ENCODE measurements around the gene KIF26B.
A peak's percentile ranks its signal among the peaks of the same experiment; 100 is the strongest.
"Not testable (repeated sequence)": the region's sequence is repeated elsewhere in the genome, so short reads cannot be mapped to it uniquely, and the experiment has no call there.

KIF26B gene

DNA sequence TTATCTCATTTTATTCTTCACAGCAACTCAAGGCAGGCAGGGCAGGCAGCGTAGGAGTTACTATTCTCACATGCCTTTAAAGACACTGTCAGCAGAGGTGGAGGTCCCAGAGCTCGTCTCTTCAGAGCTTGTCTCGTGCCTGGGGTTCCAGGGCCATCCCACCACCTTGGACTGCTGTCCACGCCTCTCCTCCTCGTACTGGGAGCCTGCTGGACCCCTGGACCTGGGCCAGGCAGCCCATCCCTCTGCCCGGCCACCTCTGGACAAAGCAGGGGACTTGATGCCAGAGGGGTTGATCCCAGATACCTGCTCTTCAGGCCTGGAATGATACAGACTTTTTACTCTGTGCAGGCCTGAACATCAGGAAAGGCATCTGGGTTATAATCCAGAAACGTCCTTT, 546.8 kb downstream of the KIF26B start:
- DNase-seq (ENCODE audit: low spot score) = no peak

DNA sequence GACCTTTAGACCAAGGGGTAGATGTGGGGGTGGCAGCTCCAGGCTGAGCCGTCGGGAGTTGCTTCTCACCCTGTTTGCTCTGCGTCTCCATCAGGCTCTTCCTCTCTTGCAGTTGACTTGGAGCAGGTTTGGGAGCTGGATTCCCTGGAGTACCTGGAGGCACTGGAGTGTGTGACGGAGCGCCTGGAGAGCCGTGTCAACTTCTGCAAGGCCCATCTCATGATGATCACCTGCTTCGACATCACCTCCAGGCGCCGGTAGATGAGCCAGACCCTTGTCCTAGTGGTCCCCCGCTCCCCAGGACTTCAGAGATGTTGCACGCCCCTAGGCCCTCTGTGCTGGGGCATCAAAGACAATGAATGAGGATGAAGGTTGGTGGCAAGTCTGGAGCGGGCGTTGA, 547.6 kb downstream of the KIF26B start:
- no peak for DNase-seq (ENCODE audit: low spot score)

DNA sequence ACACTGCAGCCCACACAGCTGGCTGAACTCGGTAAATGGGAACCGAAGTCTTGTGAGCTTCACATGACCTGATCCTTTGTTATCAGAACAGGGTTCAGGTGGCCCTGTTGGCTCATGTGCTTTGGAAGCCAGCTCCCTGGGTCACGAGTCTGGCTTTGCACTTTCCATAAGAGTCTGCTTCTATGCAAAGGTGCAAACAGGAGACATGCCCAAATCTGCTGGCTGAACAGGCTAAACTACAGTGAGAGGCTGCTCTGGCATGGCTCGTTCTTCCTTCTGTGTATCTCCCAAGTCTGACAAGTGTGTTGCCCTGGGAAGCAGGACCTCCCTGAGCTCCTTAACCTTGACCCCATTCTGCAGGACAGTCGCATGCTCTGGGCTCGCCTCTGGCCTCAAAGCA, 549.6 kb downstream of the KIF26B start:
- no peak for DNase-seq (ENCODE audit: low spot score)

DNA sequence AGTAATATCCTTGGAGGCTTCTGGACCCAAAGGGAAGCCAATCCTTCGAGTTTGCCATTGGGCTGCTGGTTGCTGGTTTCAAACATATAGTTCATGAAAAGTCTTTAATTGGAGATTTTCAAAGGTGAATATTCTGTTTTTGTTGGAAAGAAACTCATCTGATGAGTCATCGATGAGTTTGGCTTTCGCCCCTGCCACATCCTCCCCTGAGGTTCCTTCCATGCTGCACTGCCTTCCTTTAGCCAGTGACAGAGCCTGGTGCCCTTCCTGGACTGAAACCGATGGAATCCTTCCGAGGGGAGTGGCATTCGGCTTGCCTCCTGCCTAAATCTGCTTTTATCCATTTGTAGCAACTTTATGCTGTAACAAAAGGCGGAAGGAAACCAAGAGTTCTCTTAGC, 550.0 kb downstream of the KIF26B start:
- peak; percentile 48 for DNase-seq (ENCODE audit: low spot score)

DNA sequence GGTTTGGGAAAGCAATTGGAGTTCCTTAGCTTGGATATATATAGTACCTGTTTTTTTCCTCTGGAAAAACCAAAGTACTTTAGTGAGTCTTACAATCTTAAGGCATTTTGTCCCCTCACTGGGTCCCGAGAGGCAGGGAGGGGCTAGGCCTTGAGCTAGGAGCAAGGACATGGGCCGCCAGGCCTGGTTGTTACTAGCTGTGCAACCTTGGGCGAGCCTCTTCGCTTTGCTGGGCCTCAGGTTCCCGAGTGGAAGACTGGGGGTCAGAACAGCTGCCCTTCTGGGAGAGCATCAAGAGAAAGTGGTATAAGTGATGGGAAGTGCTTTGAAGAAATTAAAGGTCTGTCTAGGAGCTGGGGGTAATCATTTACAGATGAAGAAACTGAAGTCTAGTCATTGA, 553.2 kb downstream of the KIF26B start:
- DNase-seq (ENCODE audit: low spot score) = no peak

DNA sequence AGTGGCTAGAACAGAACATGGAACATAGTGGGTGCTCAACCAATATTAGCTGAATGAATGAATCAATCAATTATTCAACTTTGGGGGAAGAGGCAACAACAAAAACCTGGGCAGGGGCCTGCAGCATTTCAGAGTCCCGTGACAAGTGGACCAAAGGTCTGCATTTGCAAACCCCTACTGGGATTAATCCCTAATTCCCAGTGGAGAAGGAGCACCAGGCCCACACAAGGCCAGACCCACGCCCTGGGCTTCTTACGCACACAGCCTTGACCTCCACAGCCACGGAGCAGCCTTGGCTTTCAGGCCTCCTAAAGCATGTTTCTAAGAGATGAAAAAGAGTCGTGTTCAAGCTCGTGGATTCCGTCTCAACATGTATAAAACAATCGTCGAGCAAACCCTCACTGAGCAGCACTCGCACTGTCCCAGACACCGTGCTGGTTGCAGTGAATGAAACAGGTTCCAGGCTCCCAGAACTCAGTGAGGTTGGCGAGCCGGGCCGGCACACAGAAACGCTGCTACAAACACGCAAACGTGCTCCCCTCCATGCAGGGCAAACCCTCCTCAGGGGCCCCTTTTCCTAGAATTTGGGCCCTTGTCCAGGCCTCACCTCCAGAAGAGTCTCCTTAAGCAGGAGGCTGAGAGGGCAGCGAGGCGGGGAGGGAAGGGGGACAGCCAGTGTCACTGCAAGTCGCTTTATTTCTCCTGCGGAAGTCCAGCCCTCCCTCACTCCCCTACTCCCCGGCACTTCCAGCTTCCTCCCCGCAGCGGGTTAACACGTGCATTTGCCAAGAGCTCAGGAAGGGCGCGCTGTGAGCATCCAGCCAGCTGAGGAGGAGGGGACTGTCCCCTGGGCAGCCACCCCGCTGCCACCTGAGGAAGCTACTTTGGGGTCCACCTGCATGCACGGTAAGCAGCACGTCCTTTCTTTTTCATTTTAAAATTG, 556.4 kb downstream of the KIF26B start:
- no peak for DNase-seq (ENCODE audit: low spot score)

DNA sequence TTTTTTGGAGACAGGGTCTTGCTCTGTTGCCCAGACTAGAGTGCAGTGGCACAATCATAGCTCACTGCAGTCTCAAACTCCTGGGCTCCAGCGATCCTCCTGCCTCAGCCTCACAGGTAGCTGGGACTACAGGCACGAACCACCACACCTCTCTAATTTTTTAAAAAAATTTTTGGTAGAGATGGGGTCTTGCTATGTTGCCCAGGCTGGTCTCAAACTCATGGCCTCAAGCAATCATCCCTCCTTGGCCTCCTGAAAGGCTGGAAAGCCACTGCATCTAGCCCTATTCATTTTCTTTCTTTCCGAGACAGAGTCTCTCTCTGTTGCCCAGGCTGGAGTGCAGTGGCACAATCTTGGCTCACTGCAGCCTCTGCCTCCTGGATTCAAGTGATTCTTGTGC, 559.2 kb downstream of the KIF26B start:
- DNase-seq (ENCODE audit: low spot score) = not testable (repeated sequence)

DNA sequence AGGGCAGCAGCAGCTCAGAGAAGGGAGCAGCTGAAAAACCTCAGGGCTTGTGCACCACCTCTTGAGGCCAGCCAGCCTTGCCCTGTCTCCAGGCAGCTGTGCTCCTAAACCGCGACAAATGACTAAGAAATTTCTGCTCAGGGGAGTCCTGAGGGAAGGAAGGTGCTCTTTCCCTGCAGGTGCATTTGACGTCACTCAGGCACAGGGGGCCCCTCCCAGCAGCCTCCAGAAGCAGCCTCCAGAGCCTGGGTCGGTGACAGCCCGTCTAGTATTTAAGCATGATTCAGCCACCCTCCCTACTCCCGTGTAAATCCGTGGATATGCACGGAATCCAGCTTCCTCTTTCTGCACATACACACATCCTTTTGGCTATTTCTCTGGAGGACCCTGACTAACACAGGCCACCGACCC, 560.5 kb downstream of the KIF26B start:
- peak; percentile 20 for DNase-seq (ENCODE audit: low spot score)

DNA sequence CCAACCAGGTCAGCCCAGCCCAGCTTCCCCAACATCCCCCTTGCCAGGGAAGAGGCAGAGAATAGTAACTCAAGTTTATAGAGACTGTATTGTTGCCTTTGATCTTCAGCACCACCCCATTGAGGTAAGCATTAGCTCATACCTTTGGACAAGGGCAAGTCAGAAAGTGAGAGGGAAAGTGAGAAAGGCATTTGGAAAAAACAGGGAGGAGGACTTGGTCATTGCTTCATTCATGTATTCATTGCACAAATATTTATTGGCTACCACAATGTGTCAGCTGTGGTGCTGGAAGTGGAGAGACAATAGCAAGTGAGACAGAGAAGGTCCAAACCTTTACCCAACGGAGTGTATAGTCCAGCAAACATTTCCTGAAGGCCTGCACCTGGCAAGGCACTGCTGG, 561.2 kb downstream of the KIF26B start:
- DNase-seq (ENCODE audit: low spot score) = peak; percentile 71

DNA sequence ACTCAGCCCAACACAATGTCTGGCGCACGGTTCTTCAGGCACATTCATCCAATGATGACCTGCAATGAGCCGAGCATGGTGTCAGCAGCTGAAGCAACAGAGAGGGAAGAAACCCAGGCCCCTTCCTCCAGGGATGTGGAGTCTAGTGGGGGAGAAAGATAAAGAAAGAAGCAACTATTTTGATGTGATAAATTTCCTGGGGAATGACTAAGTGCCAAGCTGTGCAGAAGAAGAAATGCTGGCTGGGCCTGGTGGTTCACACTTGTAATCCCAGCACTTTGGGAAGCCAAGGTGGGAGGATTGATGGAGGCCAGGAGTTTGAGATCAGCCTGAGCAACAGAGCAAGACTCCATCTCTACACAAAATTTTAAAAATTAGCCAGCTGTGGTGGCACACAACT, 561.8 kb downstream of the KIF26B start:
- peak; percentile 1 for DNase-seq (ENCODE audit: low spot score)

DNA sequence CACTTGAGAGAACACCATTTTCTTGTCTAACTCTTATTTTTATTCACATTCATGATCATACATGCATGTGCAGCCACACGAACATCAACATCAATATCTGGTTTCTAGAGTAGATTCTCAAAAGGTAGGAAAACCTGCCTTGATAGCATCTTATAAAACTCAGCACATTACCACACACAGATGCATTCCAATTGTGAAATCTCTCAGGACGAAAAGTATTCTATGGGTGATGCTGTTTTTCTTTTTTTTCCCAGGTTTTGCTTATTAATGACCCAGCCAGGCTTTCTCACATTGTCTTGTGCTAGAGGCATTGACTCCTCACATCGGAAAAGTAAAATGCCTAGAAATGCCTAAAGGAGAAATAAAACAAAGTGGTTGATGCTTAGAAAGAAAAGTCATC, 562.8 kb downstream of the KIF26B start:
- DNase-seq (ENCODE audit: low spot score) = no peak

DNA sequence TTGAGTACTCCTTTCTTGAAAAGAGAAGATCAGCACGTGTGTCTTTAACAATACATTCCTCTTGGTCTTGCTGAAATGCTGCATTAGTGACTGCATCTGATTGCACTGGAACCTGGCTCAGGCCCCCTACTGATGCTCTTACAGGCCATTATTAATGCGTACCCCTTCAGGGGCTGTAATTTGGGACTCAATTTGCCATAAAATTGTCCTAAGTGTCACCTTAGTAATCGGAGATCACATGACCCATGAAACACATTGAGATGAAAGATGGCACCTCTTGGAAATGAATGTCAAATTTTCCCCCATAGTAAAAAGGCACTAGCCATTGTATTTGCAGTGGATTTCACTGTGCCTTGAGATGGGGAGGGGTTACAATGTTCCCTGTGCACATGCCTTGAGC, 563.3 kb downstream of the KIF26B start:
- DNase-seq (ENCODE audit: low spot score) = no peak

DNA sequence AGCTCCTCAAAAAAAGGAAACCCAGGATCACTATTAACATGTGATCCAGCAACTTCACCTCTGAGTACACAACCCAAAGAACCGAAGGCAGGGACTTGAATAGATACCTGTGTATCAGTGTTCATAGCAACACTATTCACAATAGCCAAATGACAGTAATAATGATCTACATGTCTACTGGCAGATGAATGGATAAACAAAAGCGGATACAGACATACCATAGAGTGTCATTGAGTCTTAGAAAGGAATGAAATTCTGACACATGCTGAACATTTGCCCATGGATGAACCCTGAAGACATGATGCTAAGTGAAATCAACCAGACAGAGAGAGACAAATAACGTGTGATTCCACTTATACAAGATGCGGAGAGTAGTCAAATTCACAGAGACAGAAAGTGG, 564.2 kb downstream of the KIF26B start:
- DNase-seq (ENCODE audit: low spot score) = peak; percentile 0

DNA sequence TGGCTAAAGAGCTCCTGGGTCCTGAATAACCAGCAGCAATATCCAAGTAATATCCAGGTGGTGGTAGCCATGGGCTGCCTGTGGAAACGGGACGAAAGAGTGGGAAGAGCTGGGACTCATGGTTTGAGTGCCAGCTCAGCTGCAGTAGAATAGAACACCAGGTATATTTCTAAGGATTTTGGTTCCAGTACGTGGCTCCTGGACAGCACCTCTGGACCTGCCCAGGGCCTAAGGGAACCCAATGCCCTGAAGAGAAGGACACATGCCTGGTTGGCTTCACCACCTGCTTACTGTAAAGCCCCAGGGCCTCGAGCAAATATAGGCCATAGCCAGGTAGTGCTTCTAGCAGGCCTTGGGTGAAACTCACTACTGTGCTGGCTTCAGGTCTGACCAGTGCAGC, 566.7 kb downstream of the KIF26B start:
- no peak for DNase-seq (ENCODE audit: low spot score)

DNA sequence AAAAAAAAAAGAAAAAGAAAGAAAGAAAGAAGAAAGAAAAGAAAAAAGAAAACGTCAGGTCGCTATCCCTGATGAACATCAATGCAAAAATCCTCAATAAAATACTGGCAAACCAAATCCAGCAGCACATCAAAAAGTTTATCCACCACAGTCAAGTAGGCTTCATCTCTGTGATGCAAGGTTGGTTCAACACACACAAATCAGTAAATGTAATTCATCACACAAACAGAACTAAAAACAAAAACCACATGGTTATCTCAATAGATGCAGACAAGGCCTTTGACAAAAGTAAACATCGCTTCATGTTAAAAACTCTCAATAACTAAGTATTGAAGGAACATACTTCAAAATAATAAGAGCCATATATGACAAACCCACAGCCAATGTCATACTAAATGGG, 573.2 kb downstream of the KIF26B start:
- DNase-seq (ENCODE audit: low spot score) = not testable (repeated sequence)

DNA sequence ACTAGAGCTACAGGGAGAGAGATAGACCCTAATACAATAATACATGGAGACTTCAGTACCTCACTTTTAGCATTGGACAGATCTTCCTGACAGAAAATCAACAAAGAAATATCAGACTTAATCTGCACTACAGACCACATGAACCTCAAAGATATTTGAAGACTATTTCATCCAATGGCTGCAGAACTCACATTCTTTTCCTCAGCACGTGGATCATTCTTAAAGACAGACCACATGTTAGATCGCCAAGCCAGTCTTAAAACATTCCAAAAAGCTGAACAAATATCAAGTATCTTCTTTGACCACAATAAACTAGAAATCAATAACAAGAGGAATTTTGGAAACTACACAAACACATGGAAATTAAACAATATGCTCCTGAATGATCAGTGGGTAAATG, 576.0 kb downstream of the KIF26B start:
- DNase-seq (ENCODE audit: low spot score) = no peak

DNA sequence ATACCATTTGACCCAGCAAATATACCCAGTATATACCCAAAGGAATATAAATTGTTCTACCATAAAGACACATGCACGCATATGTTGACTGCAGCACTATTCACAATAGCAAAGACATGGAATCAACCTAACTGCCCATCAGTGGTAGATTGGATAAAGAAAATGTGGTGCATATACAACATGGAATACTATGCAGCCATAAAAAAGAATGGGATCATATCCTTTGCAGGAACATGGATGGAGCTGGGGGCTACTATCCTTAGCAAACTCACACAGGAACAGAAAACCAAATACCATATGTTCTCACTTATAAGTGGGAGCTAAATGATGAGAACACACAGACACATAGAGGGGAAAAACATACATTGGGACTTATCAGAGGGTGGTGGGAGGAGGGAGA, 585.6 kb downstream of the KIF26B start:
- not testable (repeated sequence) for DNase-seq (ENCODE audit: low spot score)

DNA sequence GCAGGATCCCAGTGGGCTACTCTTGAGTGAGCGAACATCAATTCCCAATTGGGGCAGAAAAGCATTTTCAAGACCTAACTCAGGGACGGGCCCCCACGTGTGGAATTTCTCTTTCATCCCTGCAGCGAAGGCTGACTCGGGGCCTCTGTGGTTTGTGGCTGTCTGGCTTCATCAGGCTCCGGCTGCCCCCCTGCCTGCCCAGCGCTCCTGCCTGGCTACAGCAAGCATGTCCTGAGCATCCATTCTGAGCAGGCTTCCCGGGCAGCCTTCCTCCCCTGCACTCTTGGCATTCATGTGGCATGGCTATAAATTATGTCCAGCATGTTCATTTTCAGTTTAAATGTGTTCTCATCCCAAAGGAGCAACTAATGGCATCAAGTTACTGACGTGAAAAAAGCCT, 588.1 kb downstream of the KIF26B start:
- peak; percentile 38 for DNase-seq (ENCODE audit: low spot score)

DNA sequence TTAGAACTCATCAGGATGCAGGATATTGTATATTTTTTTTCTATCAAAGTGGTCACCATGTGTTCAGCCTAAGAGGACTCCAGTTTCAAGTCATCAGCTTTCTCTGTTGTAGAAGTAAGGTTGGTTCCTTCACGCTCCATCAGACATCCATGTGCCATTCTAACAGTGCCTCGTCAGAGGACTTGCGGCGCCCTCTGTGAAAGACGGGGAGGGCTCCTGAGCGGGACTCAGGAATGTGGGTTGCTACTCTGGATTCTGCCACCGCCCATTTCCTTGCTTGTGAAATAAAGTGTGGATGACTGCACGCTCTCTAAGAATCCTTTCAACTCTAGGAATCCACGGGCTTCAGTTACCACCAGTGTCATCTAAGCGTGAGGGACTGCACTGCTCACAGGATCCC, 593.5 kb downstream of the KIF26B start:
- DNase-seq (ENCODE audit: low spot score) = no peak

DNA sequence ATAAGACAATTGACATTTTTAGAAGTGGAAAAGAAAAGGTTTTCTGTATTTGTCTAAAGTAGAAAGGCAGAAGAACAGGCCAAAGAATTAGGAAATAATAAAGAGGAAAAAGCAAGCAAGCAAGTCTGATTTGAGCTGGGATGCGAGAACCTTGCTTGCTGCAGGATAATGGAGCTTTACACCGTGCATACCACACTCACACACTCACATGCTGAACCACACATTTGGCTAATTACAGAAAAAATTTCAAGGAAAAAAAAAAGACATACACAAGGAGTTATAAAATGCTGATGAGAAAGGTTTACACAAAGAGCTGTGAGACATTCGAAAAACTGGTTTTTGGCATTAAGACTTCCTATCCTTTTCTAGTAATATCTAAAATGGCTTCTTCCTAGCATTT, 593.9 kb downstream of the KIF26B start:
- no peak for DNase-seq (ENCODE audit: low spot score)

DNA sequence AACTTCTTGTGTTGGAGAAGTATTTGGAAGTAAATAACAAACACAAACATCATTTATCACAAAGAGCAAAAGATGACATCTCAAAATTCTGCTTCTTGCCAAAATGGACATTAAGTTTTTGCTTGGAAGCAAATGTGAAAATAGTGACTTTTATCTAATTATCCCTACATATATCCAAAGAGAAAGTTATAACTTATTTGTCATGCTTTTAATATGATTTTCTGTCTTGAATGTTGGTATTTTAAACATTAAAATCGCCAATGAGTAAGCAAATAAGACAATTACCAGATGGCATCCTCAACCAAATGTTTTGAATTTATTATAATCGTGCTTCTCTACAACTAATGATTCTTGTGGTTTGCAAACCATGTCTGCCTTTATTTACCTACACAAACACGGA, 594.3 kb downstream of the KIF26B start:
- DNase-seq (ENCODE audit: low spot score) = no peak

DNA sequence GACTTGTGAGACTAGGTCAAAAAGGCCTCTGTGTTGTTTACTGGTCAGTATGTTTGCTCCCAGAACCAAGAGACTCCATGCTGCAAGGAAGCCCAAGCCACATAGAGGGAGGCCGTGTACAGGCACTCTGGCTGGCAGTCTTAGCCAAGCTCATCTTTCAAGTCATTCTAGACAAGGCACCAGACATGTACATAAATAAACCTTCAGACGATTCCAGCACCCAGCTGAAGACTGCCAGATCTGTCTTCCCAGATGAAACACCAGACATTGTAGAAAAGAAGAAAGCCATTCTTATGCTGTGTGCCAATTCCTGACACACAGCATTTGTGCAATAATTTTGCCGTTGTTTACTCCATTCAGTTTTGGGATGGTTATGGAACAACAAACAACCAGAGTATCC, 595.5 kb downstream of the KIF26B start:
- no peak for DNase-seq (ENCODE audit: low spot score)

DNA sequence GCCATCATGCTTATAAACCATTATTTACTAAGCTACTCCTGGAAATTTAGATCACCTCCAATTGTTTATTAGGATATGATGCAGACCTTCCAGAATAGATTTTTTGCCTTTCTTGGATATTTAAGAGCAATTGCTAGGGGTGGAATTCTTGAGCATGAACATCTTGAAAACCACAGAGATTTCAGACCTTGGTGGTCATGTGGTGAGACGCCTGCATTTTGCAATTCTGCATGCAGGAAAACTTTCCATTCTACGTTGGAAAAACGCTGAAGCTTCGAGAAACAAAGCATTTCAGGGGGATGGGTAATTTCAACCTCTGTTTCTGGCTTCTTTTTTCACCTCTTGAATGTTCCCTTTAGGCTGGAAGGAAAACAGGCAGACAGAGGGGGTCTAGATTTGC, 596.3 kb downstream of the KIF26B start:
- DNase-seq (ENCODE audit: low spot score) = peak; percentile 71

Measured in AG08395 (cell line).